Stimulated activated naive CD8-positive, alpha-beta T cell treated with anti-CD3 and anti-CD28 coated beads, Interleukin-15, Interleukin-2, amounts not matched to agents 100 U/mL and 50 U/mL, for 24 hours (primary cell): ENCODE data around the gene IFNAR1.

Experiments used
- ATAC-seq: fragments of 150-1000 bp; cut with Tn5 transposase; one replicate; pipeline ENCODE4 v1.10.0; 2021
- DNase-seq: peaks from one replicate; pipeline ENCODE4 v3.0.0; 2021

The IFNAR1 gene

DNA sequence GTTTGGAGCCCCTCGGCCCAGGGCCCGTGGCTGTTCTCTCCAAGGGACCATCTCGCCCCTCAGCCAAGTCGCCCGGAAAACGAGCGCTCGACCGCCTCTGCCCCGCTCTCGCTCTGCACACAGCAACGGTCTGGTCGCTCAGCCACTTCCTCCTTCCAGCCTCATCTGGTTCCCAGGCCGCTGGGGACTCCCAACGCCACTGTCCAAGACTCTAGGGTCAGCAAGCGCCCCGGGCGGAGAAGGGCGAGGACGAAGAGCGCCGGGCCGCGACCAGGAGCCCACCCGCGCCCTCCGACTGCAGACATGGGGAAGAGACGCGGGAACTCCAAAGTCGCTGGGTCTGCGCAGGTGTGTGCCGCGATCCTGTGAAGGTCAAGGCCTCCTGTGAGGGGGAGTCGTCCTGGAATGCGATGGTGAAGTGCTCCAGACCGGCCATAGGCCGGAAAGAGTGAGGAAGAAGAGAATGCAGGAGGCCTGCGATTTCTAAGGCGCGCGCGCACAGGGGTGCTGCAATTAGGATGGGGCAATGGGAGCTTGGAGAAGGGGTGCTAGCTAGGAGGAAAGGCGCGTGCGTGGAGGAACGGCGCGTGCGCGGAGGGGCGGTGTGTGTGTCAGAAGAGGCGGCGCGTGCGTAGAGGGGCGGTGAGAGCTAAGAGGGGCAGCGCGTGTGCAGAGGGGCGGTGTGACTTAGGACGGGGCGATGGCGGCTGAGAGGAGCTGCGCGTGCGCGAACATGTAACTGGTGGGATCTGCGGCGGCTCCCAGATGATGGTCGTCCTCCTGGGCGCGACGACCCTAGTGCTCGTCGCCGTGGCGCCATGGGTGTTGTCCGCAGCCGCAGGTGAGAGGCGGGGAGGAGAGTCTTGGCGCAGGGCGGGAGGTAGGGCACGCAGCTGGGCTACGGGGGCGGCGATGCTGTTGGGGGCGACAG lies at the start of gene IFNAR1:
Gene IFNAR1 (plus strand): TSS at position 680 of the 931 bp plus-strand sequence. CDS start 86 bp downstream, at position 766.
- ATAC-seq (peak; percentile 95), DNase-seq (peak; percentile 100)

DNA sequence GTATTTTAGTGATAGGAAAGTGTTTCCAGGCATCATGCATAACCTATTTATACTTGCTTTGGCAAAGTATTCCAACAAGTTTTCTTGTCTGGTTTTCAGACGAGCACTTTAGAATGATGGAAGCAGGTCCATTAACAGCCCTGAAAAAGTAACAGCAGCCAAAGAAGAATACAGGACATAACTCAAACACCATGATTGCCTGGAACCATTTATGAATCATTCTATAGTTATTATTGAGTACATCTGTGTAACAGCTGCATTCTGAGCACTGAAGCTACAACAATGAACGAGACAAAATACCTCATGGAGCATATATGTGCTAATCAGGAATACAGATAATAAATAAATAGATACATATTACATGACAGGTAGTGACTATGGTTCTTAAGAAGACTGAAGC lies 46.0 kb upstream of the IFNAR1 start:
- DNase-seq (no peak), ATAC-seq (no peak)

DNA sequence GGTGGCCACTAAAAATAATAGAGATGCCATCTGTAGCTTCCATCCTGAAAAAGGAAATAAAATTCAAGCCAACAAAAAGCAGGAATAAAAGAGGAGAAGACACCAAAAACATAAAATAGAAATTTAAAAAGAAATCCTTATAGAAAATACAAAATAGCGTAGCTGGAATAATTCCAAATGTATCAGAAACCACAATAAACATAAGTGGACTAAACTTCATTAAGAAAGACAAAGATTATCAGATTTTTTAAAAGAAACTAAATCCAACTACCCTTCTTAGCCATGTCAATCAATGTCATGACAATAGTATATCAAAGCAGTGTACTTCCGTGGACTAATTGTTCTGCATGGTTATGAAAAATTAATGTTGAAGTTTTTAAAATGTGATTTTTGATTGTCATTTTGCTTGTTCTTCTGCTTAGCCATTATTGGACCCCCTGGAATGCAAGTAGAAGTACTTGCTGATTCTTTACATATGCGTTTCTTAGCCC lies 45.4 kb upstream of the IFNAR1 start:
- ATAC-seq: no peak
- no peak for DNase-seq

DNA sequence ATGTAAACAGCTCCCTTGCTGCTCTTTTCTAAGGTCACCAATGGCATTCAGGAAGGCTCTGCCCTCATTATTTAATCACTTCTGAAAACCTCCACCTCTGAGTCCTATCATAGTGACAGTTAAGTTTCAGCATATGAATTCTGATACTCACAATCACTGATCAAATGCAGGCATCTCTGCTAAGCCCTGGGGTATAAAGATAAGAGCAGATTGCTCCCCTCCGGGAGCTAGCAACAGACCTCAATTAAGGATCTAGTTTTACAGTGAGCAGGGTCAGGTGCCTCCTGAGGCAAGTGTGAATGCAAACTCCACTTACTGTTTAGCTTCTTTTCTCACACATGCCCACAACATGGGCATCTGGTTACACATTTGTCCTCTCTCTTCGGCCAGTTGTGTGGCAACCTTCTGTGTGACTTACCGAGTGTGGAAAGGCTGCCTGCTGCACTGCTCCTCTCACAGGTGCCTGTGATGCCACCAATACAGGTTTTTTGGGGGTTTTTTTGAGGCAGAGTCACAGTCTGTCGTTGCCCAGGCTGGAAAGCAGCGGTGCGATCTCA lies 43.6 kb upstream of the IFNAR1 start:
- DNase-seq (no peak), ATAC-seq (no peak)

GRCh38 chr21:33283203-33283602 lies 41.6 kb upstream of the IFNAR1 start:
- no peak for DNase-seq

DNA sequence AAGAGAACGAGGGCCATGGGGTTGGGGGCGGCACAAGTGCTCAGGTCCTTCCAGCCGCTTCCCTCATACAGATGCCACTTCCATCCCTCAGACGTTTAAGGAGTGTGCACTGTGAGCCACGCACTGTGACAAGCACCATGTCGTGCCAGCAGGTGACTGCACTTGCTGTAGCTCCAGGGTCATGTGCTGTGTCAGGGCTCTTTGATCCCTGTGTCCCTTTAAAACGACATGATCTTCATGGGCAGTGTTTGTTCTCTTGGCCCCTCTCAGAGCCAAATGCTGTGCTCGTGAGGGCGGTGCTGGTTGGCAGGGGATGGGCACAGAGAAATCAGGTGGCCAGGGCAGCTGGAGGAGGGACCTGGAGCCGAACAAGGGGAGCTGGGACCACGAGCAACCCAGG lies 38.7 kb upstream of the IFNAR1 start:
- no peak for DNase-seq

More at GRCh38 chr21:33283203-33283602, 41.6 kb upstream of the IFNAR1 start:
- ATAC-seq: no peak

DNA sequence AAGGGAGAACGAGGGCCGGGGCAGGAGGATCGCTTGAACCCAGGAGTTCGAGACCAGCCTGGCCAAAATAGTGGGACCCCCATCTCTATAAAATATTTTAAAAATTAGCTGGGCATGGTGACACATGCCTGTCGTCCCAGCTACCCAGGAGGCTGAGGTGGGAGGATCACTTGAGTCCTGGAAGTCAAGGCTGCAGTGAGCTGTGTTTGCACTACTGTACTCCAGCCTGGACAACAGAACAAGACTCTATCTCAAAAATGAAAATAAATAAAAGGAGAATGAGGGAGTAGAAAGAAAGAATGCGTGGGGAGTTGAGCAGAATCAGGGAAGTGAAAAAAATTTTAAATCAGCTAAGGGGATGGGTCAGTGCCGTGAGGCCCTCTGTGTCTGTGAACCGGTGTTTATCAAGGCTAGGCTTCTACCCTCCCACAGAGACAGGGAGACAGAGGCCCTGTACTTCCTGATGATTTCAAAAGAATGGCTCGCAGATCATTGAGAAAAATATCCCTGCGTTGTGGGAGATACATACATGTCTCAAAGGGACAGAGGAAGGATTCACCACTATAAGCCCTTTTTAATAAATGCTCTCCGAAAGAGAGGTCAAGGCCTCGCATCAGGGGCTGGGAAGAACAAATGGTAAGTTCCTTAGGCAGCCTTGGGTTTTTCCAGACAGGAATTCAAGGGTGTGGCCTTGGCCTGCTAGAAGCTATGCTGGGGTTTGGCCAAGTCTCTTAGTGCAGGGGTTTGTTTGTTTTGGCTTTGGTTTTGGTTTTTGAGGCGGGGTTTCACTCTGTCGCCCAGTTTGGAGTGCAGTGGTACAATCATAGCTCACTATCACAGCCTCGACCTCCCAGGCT lies 37.9 kb upstream of the IFNAR1 start:
- ATAC-seq (no peak), DNase-seq (no peak)

More for the DNA sequence above, 38.7 kb upstream of the IFNAR1 start:
- ATAC-seq: no peak

- ATAC-seq: no peak
These were observed 35.5 kb upstream of the IFNAR1 start for GRCh38 chr21:33289199-33289819.

DNA sequence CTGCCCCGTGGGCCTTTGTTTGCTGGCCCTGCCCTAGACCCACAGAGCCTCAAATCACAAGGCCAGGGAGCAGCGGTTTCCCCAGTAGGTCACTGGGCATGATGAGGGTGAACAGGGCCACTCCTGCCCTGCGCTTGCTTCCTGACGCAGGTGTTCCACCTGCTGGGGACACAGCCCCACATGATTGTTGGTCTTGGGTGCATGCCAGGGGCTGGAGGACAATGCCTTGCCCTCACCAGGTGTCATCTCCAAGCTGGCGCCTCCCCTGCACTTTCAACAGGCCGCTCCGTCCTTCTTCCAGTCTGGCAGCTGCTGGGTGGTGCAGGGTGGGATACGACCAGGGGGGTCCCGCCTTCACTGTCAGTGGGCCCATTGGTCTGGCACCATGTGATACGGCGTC lies 34.3 kb upstream of the IFNAR1 start:
- DNase-seq (no peak), ATAC-seq (no peak)

More at GRCh38 chr21:33289199-33289819, 35.5 kb upstream of the IFNAR1 start:
- no peak for DNase-seq

DNA sequence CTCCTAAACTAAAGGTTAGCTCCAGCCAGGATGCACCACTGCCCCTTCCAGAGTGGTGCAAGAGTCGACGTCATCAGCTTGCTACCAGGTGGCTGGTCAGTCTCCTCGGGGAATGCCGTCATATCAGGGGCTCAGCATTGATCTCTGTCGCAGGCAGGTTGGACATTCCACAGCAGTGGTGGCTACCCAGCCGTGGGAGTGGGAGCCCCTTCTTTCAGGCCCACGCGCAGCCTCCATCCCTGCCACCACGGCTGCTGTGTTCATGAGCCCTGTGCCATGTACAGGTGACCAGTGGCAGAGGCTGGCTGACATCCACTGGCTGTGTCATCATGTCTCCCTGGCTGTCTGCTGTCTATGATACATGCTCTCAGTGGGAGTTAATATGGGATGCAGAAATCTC lies 33.1 kb upstream of the IFNAR1 start:
- DNase-seq (no peak), ATAC-seq (no peak)

- DNase-seq: no peak
- no peak for ATAC-seq
These were observed 32.0 kb upstream of the IFNAR1 start for GRCh38 chr21:33292724-33293123.

GRCh38 chr21:33293136-33293535 lies 31.6 kb upstream of the IFNAR1 start:
- ATAC-seq: no peak

GRCh38 chr21:33293811-33294216 lies 31.0 kb upstream of the IFNAR1 start:
- DNase-seq: no peak
- no peak for ATAC-seq

More at GRCh38 chr21:33293136-33293535, 31.6 kb upstream of the IFNAR1 start:
- no peak for DNase-seq

DNA sequence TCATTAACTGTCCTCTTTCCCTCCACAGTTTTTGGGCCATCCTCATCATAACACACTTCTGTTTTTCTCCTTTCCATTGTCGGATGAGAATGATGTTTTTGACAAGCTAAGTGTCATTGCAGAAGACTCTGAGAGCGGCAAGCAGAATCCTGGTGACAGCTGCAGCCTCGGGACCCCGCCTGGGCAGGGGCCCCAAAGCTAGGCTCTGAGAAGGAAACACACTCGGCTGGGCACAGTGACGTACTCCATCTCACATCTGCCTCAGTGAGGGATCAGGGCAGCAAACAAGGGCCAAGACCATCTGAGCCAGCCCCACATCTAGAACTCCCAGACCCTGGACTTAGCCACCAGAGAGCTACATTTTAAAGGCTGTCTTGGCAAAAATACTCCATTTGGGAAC lies 28.6 kb upstream of the IFNAR1 start:
- ATAC-seq: no peak
- DNase-seq: no peak

GRCh38 chr21:33299181-33299752 lies 25.5 kb upstream of the IFNAR1 start:
- DNase-seq: peak; percentile 44
- ATAC-seq: peak; percentile 78

DNA sequence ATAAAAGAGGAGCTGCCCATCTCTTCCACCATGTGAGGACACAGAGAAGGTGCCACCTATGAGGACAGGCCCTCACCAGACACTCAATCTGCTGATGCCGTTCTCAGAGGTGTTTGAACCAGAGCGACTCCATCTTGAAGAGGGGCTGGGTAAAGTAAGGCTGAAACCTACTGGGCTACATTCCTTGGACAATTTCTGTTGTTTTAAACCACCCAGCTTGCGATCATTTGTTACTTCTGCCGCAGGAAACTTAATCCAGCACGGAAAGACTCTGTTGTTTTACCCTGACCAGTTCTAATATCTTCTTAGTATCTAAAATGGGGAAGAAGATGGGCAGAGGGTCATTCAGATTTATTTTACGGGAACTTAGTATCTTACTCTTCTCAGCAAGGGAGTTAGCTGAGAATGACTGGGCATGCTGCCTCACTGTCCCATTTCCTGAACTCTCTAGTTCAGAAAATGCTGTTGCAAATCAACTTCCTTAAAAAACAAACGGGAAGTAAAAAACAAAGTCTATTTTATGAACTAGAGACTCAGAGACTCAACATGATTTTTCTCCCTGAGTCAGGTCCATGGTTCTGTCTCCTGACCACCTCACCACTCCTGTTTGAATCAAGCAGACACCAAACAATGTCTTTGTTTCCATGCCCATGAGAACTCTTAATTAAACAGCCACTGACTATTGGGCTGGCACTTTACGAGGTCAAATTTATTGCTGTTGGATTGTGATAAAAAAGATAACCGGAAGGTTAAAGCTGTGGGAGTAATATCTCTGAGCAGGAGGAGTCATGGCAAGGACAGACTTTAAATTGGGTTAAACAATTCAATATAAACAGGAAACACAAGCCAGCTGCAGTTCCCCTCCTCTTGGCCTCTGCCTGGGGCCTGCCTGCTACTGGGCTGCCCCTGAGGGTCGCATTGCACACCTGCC lies 23.8 kb upstream of the IFNAR1 start:
- DNase-seq (no peak), ATAC-seq (no peak)

DNA sequence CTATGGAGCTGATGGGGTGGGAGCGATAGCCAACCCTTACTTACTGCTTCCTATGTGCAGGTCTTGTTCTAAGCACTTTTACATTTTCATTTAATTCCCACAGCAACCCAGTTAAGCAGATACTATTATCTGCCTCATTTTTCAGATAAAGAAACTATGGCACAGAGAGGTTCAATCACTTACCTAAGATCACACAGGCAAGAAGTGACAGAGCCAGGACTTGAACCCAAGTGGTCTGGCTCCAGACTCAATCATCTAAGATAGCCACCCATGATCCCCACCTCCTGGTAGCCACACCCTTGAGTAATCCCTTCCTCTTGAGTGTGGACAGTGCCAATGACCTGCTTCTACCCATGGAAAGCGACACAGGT lies 23.2 kb upstream of the IFNAR1 start:
- ATAC-seq (no peak), DNase-seq (no peak)

DNA sequence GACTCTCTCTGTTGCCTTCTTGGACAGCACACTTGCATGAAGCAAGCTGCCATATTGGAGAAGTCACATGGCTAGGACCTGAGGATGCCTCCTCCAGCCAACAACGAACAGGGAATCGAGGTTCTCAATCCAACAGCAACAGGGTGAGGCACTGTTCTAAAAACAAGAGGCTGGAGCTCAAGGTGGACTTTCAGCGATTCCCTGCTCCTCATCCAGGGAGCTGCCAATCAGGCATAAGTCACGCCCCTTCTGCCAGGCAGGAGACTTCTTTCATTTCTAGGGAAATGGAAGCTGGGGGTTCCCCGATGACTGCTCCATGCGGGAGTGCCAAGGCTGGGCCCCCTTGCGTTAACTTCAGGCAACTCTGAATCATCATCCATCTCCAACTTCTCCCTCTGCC lies 22.7 kb upstream of the IFNAR1 start:
- ATAC-seq: no peak
- DNase-seq: no peak

DNA sequence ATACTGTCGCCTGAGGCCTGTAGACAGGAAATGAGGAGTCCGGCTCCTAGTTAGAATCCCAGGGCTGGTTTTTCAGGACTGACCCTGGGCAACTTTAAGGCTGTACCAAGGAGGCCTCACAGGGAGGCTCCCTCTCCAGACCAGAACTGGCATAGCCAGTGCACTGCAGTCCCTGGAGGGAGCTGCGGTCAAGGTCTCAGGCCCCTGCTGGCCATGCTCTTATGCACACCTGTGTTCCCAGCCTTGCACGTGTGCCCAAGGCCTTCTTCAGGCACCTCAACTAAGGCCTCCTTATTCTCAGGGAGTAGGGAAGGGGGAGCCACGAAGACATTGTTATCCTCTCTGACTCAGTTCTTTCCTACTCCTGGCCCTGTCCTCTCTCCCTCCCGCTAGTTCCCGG lies 22.0 kb upstream of the IFNAR1 start:
- no peak for DNase-seq
- no peak for ATAC-seq

GRCh38 chr21:33305344-33305671 lies 19.5 kb upstream of the IFNAR1 start:
- no peak for DNase-seq
- ATAC-seq: no peak

- no peak for ATAC-seq
- no peak for DNase-seq
These were observed 18.8 kb upstream of the IFNAR1 start for GRCh38 chr21:33305938-33306337.
